OCI-LY1 (cell line): ENCODE data around the gene ACKR2.

Source experiments
- H2AFZ ChIP-seq: fragments of 200-600 bp; sonication (generic), shearing (Covaris generic); 2 replicates; pipeline ENCODE4 v1.6.0; 2014; ENCODE audit warnings: antibody characterized with exemption, mild to moderate bottlenecking, low read length
- H3F3A ChIP-seq: fragments of 200-600 bp; sonication (generic), shearing (Covaris generic); 2 replicates; pipeline ENCODE4 v1.6.0; 2014; ENCODE audit warnings: mild to moderate bottlenecking, antibody characterized with exemption, low read length, moderate library complexity; ENCODE audit not compliant: insufficient read depth
- H3K27ac ChIP-seq: fragments of 200-600 bp; sonication (generic); 2 replicates; pipeline ENCODE4 v1.5.1; 2014; ENCODE audit warnings: low read length, mixed run types, mild to moderate bottlenecking, low read depth; ENCODE audit not compliant: poor library complexity, severe bottlenecking
- H3K27me3 ChIP-seq: fragments of 200-600 bp; sonication (generic); 2 replicates; pipeline ENCODE4 v1.6.0; 2014; ENCODE audit warnings: antibody characterized with exemption, mild to moderate bottlenecking, low read length, moderate library complexity; ENCODE audit not compliant: insufficient read depth
- H3K36me3 ChIP-seq: fragments of 200-600 bp; sonication (generic); 2 replicates; pipeline ENCODE4 v1.6.1; 2014; ENCODE audit warnings: mild to moderate bottlenecking, antibody characterized with exemption, low read length, moderate library complexity, mixed read lengths; ENCODE audit not compliant: insufficient read depth
- H3K4me1 ChIP-seq: fragments of 200-600 bp; sonication (generic); 2 replicates; pipeline ENCODE4 v1.5.1; 2014; ENCODE audit warnings: mild to moderate bottlenecking, low read length, moderate library complexity; ENCODE audit not compliant: insufficient read depth, severe bottlenecking
- H3K4me2 ChIP-seq: fragments of 200-600 bp; sonication (generic), shearing (Covaris generic); 2 replicates; pipeline ENCODE4 v1.6.1; 2014; ENCODE audit warnings: low read length
- H3K4me3 ChIP-seq: fragments of 200-600 bp; sonication (generic); 2 replicates; pipeline ENCODE4 v1.5.1; 2014; ENCODE audit warnings: low read length, low read depth, mild to moderate bottlenecking, mixed read lengths; ENCODE audit not compliant: poor library complexity, severe bottlenecking
- H3K79me2 ChIP-seq: fragments of 200-600 bp; shearing (Covaris generic); 2 replicates; pipeline ENCODE4 v1.6.1; 2016; ENCODE audit warnings: mixed run types, low read length, mixed read lengths; ENCODE audit not compliant: insufficient read depth
- H3K9ac ChIP-seq: fragments of 200-600 bp; sonication (generic), shearing (Covaris generic); 2 replicates; pipeline ENCODE4 v1.6.1; 2014; ENCODE audit warnings: mild to moderate bottlenecking, low read length, mixed read lengths
- H3K9me2 ChIP-seq: fragments of 200-600 bp; sonication (generic), shearing (Covaris generic); 2 replicates; pipeline ENCODE4 v1.6.1; 2014; ENCODE audit warnings: low read depth, mild to moderate bottlenecking, low read length, mixed read lengths
- H3K9me3 ChIP-seq: fragments of 200-600 bp; shearing (Covaris generic); 2 replicates; pipeline ENCODE4 v1.6.1; 2014; ENCODE audit warnings: low read length, mixed read lengths
- H4K20me1 ChIP-seq: fragments of 200-600 bp; sonication (generic), shearing (Covaris generic); 2 replicates; pipeline ENCODE4 v1.6.0; 2016; ENCODE audit warnings: mild to moderate bottlenecking, low read length; ENCODE audit not compliant: insufficient read depth
- EZH2 ChIP-seq: fragments of 200-600 bp; sonication (generic), shearing (Covaris generic); IDR thresholded peaks from 2 replicates; pipeline ENCODE4 v1.8.0; 2017; ENCODE audit warnings: borderline replicate concordance, mixed run types, mild to moderate bottlenecking, antibody characterized with exemption, low read length, moderate library complexity, mixed read lengths
- TF ChIP-seq, protein P1 (sequence below): fragments of 200-600 bp; sonication (generic), shearing (Covaris generic); IDR thresholded peaks from 2 replicates; pipeline ENCODE4 v1.5.1; 2017; ENCODE audit warnings: mild to moderate bottlenecking, antibody characterized with exemption, low read length, moderate library complexity, mixed read lengths

ACKR2 gene

DNA sequence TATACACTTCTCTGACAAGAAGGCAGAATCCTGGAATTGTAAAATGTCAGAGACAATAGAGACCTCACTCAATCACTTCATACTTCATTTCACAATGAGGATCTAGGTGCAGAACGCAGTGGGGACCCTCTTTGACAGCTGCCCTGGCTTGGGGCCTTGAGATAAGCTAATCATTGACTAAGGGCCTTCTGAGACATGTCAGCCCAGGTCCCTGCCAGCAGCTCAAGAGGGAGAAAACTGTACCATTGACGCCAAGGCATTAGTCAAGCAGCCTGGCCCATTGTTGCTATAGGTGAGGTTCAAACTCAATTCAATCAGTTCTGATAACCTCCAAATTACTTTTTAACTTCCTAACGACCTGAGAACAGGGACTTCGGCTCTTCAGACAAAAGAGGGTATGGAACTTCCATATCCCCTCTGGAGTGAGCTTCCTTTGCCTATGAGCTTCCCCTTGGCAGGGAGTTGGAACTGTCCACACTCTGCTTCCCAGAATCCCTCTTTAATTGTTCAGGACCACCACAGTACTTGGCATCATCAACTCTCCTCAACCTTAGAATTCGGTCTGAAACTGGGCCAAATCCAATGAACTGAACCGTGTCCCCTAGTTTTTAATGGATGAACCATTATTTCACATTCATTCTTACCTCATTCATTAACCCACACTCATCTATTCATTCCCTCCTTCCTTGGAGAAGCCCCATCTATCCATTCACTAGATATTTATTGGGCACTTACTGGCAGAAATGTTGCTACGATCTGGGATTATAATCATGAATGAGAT is 67.9 kb downstream of the ACKR2 start:
- H3K9me3 ChIP-seq: no peaks in the 10 kb centered on the region

DNA sequence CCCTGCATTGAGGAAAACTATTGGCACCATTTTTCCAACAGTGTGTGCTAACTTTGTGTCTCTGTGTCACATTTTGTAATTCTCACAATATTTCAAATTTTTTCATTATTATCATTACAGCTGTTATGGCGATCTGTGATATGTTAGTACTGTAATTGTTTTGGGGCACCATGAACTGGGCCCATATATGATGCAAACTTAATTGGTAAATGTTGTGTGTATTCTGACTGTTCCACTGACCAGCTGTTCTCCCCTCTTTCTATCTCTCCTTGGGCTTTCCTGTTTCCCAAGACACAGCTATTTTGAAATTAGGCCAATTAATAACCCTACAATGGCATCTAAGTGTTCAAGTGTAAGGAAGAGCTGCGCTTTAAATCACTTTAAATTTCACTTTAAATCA is 68.6 kb downstream of the ACKR2 start:
- no peaks in the 10 kb centered on the region for H3F3A ChIP-seq
- H3K27me3 ChIP-seq: peaks cover 4% of the 10 kb centered on the region; the same call in 1 of the 2 replicates
- H3K9me2 ChIP-seq: no peaks in the 10 kb centered on the region
- no peak overlapping the region for H3K9ac ChIP-seq
- H3K4me3 ChIP-seq: no peak overlapping the region
- H3K4me2 ChIP-seq: no peak overlapping the region
- H3K4me1 ChIP-seq: peaks cover 11% of the 10 kb centered on the region
- TF ChIP-seq, protein P1, sequence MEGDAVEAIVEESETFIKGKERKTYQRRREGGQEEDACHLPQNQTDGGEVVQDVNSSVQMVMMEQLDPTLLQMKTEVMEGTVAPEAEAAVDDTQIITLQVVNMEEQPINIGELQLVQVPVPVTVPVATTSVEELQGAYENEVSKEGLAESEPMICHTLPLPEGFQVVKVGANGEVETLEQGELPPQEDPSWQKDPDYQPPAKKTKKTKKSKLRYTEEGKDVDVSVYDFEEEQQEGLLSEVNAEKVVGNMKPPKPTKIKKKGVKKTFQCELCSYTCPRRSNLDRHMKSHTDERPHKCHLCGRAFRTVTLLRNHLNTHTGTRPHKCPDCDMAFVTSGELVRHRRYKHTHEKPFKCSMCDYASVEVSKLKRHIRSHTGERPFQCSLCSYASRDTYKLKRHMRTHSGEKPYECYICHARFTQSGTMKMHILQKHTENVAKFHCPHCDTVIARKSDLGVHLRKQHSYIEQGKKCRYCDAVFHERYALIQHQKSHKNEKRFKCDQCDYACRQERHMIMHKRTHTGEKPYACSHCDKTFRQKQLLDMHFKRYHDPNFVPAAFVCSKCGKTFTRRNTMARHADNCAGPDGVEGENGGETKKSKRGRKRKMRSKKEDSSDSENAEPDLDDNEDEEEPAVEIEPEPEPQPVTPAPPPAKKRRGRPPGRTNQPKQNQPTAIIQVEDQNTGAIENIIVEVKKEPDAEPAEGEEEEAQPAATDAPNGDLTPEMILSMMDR: no peak
- TF ChIP-seq EZH2: no peak
- no peaks in the 10 kb centered on the region for H3K36me3 ChIP-seq
- H4K20me1 ChIP-seq: no peaks in the 10 kb centered on the region
- no peak overlapping the region for H2AFZ ChIP-seq
- no peak overlapping the region for H3K27ac ChIP-seq
- no peaks in the 10 kb centered on the region for H3K79me2 ChIP-seq
- no peaks in the 10 kb centered on the region for H3K9me3 ChIP-seq

More for the DNA sequence above, 67.9 kb downstream of the ACKR2 start:
- Histone ChIP-seq H3K4me3 (no peak overlapping the region), H3K9ac (no peak overlapping the region), H3K4me1 (peaks cover 11% of the 10 kb centered on the region), H3K27me3 (peaks cover 4% of the 10 kb centered on the region; the same call in 1 of the 2 replicates), H3K36me3 (no peaks in the 10 kb centered on the region), H3K4me2 (no peak overlapping the region), H2AFZ (no peak overlapping the region), H3K27ac (no peak overlapping the region), H3K79me2 (no peaks in the 10 kb centered on the region), H3F3A (no peaks in the 10 kb centered on the region), H4K20me1 (no peaks in the 10 kb centered on the region), H3K9me2 (no peaks in the 10 kb centered on the region)
- no peak for TF ChIP-seq EZH2
- TF ChIP-seq, protein P1: no peak

DNA sequence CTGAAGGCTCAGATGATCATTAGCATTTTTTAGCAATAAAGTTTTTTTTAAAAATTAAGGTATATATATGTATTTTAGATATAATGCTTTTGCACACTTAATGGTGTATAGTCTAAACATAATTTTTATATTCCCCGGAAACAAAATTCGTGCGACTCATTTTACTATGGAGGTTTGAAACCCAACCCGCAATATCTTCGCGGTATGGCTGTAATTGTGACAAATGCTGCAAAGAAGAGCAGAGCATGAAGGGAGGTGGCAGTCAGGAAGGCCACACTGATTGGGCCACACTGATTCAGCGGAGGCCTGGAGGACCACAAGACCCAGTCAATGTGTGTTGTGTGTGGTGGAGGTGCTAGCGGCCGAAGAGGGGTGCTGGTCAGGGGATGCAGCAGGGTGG is 70.9 kb downstream of the ACKR2 start:
- H3K79me2 ChIP-seq: no peaks in the 10 kb centered on the region

More for the DNA sequence above, 70.9 kb downstream of the ACKR2 start:
- H3K36me3 ChIP-seq: no peaks in the 10 kb centered on the region
- H3K4me1 ChIP-seq: peaks cover 11% of the 10 kb centered on the region
- no peaks in the 10 kb centered on the region for H3F3A ChIP-seq
- H3K9me3 ChIP-seq: no peaks in the 10 kb centered on the region
- H3K4me2 ChIP-seq: peak overlapping the region; percentile 86
- peak overlapping the region; percentile 76; the same call in 1 of the 2 replicates for H3K9ac ChIP-seq
- H3K27ac ChIP-seq: no peak overlapping the region
- no peaks in the 10 kb centered on the region for H4K20me1 ChIP-seq
- H3K27me3 ChIP-seq: peaks cover 4% of the 10 kb centered on the region; the same call in 1 of the 2 replicates
- peak overlapping the region; percentile 66 for H3K4me3 ChIP-seq
- H2AFZ ChIP-seq: no peak overlapping the region
- no peaks in the 10 kb centered on the region for H3K9me2 ChIP-seq
- TF ChIP-seq EZH2: no peak
- TF ChIP-seq, protein P1: no peak
